Brain microvascular endothelial cell (primary cell): ENCODE measurements around the gene OSGEPL1.
"Not testable (repeated sequence)": the region's sequence is repeated elsewhere in the genome, so short reads cannot be mapped to it uniquely, and the experiment has no call there.

Source experiments
- DNase-seq: peaks from one replicate; pipeline ENCODE4 v3.0.0-alpha.2; 2020
- H3K27ac ChIP-seq: fragments of 250-450 bp; sonication (Bioruptor Pico); 2 replicates; pipeline ENCODE4 v1.5.1; 2020; ENCODE audit warnings: mild to moderate bottlenecking, moderate library complexity
- H3K27me3 ChIP-seq: fragments of 250-450 bp; sonication (Bioruptor Pico); replicated peaks from 2 replicates; pipeline ENCODE4 v1.5.1; 2020; ENCODE audit warnings: mild to moderate bottlenecking
- H3K36me3 ChIP-seq: fragments of 250-450 bp; sonication (Bioruptor Pico); replicated peaks from 2 replicates; pipeline ENCODE4 v1.5.1; 2020; ENCODE audit warnings: mild to moderate bottlenecking
- H3K4me3 ChIP-seq: 2 replicates; pipeline ENCODE4 v1.5.1; 2011; ENCODE audit warnings: low read depth, mild to moderate bottlenecking, control low read depth, low read length, moderate library complexity
- CTCF ChIP-seq: IDR thresholded peaks from 2 replicates; pipeline ENCODE4 v1.5.1; 2011; ENCODE audit warnings: low read depth, mild to moderate bottlenecking, moderate library complexity, low read length, control low read depth, inconsistent platforms; ENCODE audit errors: missing control alignments
- in situ Hi-C: cut with HindIII; loops from 2 replicates; pipeline ENCODE4 v1.10.0; 2017; ENCODE audit warnings: low sequenced_read_pairs, low pct_ligation_motif_present

The OSGEPL1 gene

GRCh38 chr2:189726271-189726670 lies 36.3 kb downstream of the OSGEPL1 start:
- H3K27me3 ChIP-seq = no peaks in the 10 kb centered on the region
- no peak for DNase-seq
- in situ Hi-C loops = no loop called here
- no peak overlapping the region for H3K4me3 ChIP-seq
- no peak overlapping the region for H3K27ac ChIP-seq
- TF ChIP-seq CTCF = no peak
- H3K36me3 ChIP-seq = no peaks in the 10 kb centered on the region

- no peaks in the 10 kb centered on the region for H3K36me3 ChIP-seq
- no peaks in the 10 kb centered on the region for H3K27me3 ChIP-seq
- TF ChIP-seq CTCF = no peak
- in situ Hi-C loops = no loop called here
- no peak overlapping the region for H3K4me3 ChIP-seq
- DNase-seq = no peak
- no peak overlapping the region for H3K27ac ChIP-seq
Observed at GRCh38 chr2:189723192-189723591, 39.4 kb downstream of the OSGEPL1 start.

- no peaks in the 10 kb centered on the region for H3K36me3 ChIP-seq
- TF ChIP-seq CTCF = no peak
Observed at GRCh38 chr2:189719571-189719970, 43.0 kb downstream of the OSGEPL1 start.

DNA sequence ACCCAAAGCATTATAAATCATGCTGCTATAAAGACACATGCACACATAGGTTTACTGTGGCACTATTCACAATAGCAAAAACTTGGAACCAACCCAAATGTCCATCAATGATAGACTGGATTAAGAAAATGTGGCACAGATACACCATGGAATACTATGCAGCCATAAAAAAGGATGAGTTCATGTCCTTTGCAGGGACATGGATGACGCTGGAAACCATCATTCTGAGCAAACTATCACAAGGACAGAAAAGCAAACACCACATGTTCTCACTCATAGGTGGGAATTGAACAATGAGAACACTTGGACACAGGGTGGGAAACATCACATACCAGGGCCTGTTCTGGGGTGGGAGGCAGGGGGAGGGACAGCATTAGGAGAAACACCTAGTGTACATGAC lies 45.0 kb downstream of the OSGEPL1 start:
- H3K27me3 ChIP-seq, DNase-seq, H3K36me3 ChIP-seq, H3K4me3 ChIP-seq, in situ Hi-C loops, H3K27ac ChIP-seq: not testable (repeated sequence)

More at GRCh38 chr2:189719571-189719970, 43.0 kb downstream of the OSGEPL1 start:
- H3K27me3 ChIP-seq = no peaks in the 10 kb centered on the region
- in situ Hi-C loops = no loop called here
- DNase-seq = no peak
- no peak overlapping the region for H3K4me3 ChIP-seq
- H3K27ac ChIP-seq = no peak overlapping the region

GRCh38 chr2:189709501-189710221 lies 52.9 kb downstream of the OSGEPL1 start:
- Histone ChIP-seq H3K4me3 (no peak overlapping the region), H3K27me3 (no peaks in the 10 kb centered on the region), H3K36me3 (no peaks in the 10 kb centered on the region), H3K27ac (no peak overlapping the region)
- no peak for TF ChIP-seq CTCF
- in situ Hi-C loops = no loop called here
- no peak for DNase-seq

DNA sequence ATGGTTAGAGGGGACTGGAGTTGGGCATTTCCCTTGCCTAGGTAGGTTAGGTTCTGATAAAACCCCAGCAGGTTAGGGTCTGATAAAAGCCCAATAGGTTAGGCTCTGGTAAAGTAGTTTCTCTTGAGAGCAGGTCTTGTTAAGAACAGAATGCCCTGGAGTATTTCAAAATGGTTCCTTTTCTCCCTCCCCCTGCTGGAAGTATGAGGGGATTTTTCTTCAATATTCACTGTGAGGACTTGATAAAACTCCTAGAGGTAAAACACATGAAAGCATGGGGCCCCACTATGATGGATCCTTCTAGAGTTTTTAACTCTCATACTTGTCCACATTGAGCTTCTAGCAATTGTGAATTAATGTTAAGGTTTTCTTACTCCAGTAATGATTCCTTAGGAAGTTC lies 60.5 kb downstream of the OSGEPL1 start:
- no peak overlapping the region for H3K4me3 ChIP-seq
- DNase-seq = peak; percentile 11
- H3K36me3 ChIP-seq = no peaks in the 10 kb centered on the region
- H3K27me3 ChIP-seq = no peaks in the 10 kb centered on the region
- TF ChIP-seq CTCF = peak; percentile 32
- in situ Hi-C loops = no loop called here
- no peak overlapping the region for H3K27ac ChIP-seq
